ENCODE measurements around the gene KIRREL3.

KIRREL3 gene

GRCh38 chr11:126943316-126943715 lies 57.3 kb downstream of the KIRREL3 start:
- Histone ChIP-seq H3K4me3 (ENCODE audit: low read length) (no peak overlapping the region), H3K4me1 (ENCODE audit: control insufficient read depth, insufficient read depth, low read length) (no peaks in the 10 kb centered on the region), H3K9ac (ENCODE audit: low read length) (no peak overlapping the region), H3K27ac (ENCODE audit: low read depth, low read length) (no peak overlapping the region), H3K27me3 (ENCODE audit: control insufficient read depth, insufficient read depth, low read length) (no peaks in the 10 kb centered on the region), H3K36me3 (ENCODE audit: control insufficient read depth, insufficient read depth, low read length) (no peaks in the 10 kb centered on the region)

GRCh38 chr11:126942146-126942545 lies 58.4 kb downstream of the KIRREL3 start:
- H3K4me3 ChIP-seq (ENCODE audit: low read length) = no peak overlapping the region
- no peaks in the 10 kb centered on the region for H3K4me1 ChIP-seq (ENCODE audit: control insufficient read depth, insufficient read depth, low read length)
- no peak overlapping the region for H3K27ac ChIP-seq (ENCODE audit: low read depth, low read length)
- no peaks in the 10 kb centered on the region for H3K36me3 ChIP-seq (ENCODE audit: control insufficient read depth, insufficient read depth, low read length)
- no peaks in the 10 kb centered on the region for H3K27me3 ChIP-seq (ENCODE audit: control insufficient read depth, insufficient read depth, low read length)
- no peak overlapping the region for H3K9ac ChIP-seq (ENCODE audit: low read length)

GRCh38 chr11:126939552-126939951 lies 61.0 kb downstream of the KIRREL3 start:
- Histone ChIP-seq H3K4me3 (ENCODE audit: low read length) (no peak overlapping the region), H3K27me3 (ENCODE audit: control insufficient read depth, insufficient read depth, low read length) (no peaks in the 10 kb centered on the region), H3K27ac (ENCODE audit: low read depth, low read length) (no peak overlapping the region), H3K36me3 (ENCODE audit: control insufficient read depth, insufficient read depth, low read length) (no peaks in the 10 kb centered on the region), H3K9ac (ENCODE audit: low read length) (no peak overlapping the region), H3K4me1 (ENCODE audit: control insufficient read depth, insufficient read depth, low read length) (no peaks in the 10 kb centered on the region)

- H3K9ac ChIP-seq (ENCODE audit: low read length) = no peak overlapping the region
- H3K36me3 ChIP-seq (ENCODE audit: control insufficient read depth, insufficient read depth, low read length) = no peaks in the 10 kb centered on the region
- H3K4me1 ChIP-seq (ENCODE audit: control insufficient read depth, insufficient read depth, low read length) = no peaks in the 10 kb centered on the region
- no peaks in the 10 kb centered on the region for H3K27me3 ChIP-seq (ENCODE audit: control insufficient read depth, insufficient read depth, low read length)
- H3K4me3 ChIP-seq (ENCODE audit: low read length) = no peak overlapping the region
- no peak overlapping the region for H3K27ac ChIP-seq (ENCODE audit: low read depth, low read length)
These were observed 61.9 kb downstream of the KIRREL3 start for GRCh38 chr11:126938718-126939117.

- no peak overlapping the region for H3K4me3 ChIP-seq (ENCODE audit: low read length)
- H3K27ac ChIP-seq (ENCODE audit: low read depth, low read length) = no peak overlapping the region
- H3K4me1 ChIP-seq (ENCODE audit: control insufficient read depth, insufficient read depth, low read length) = peaks cover 2% of the 10 kb centered on the region
These were observed 70.3 kb downstream of the KIRREL3 start for GRCh38 chr11:126930091-126930841.

GRCh38 chr11:126929179-126930061 lies 71.2 kb downstream of the KIRREL3 start:
- peaks cover 2% of the 10 kb centered on the region for H3K4me1 ChIP-seq (ENCODE audit: control insufficient read depth, insufficient read depth, low read length)
- no peaks in the 10 kb centered on the region for H3K27me3 ChIP-seq (ENCODE audit: control insufficient read depth, insufficient read depth, low read length)
- no peak overlapping the region for H3K9ac ChIP-seq (ENCODE audit: low read length)
- H3K36me3 ChIP-seq (ENCODE audit: control insufficient read depth, insufficient read depth, low read length) = no peaks in the 10 kb centered on the region
- no peak overlapping the region for H3K4me3 ChIP-seq (ENCODE audit: low read length)
- peak overlapping the region; percentile 7 for H3K27ac ChIP-seq (ENCODE audit: low read depth, low read length)

More at GRCh38 chr11:126930091-126930841, 70.3 kb downstream of the KIRREL3 start:
- Histone ChIP-seq H3K36me3 (ENCODE audit: control insufficient read depth, insufficient read depth, low read length) (no peaks in the 10 kb centered on the region), H3K27me3 (ENCODE audit: control insufficient read depth, insufficient read depth, low read length) (no peaks in the 10 kb centered on the region), H3K9ac (ENCODE audit: low read length) (no peak overlapping the region)

GRCh38 chr11:126927623-126928022 lies 72.9 kb downstream of the KIRREL3 start:
- Histone ChIP-seq H3K4me1 (ENCODE audit: control insufficient read depth, insufficient read depth, low read length) (peaks cover 2% of the 10 kb centered on the region), H3K9ac (ENCODE audit: low read length) (no peak overlapping the region), H3K27ac (ENCODE audit: low read depth, low read length) (no peak overlapping the region), H3K36me3 (ENCODE audit: control insufficient read depth, insufficient read depth, low read length) (no peaks in the 10 kb centered on the region), H3K27me3 (ENCODE audit: control insufficient read depth, insufficient read depth, low read length) (no peaks in the 10 kb centered on the region), H3K4me3 (ENCODE audit: low read length) (no peak overlapping the region)

GRCh38 chr11:126926376-126926791 lies 74.2 kb downstream of the KIRREL3 start:
- Histone ChIP-seq H3K9ac (ENCODE audit: low read length) (no peak overlapping the region), H3K27ac (ENCODE audit: low read depth, low read length) (no peak overlapping the region), H3K4me1 (ENCODE audit: control insufficient read depth, insufficient read depth, low read length) (peaks cover 2% of the 10 kb centered on the region), H3K4me3 (ENCODE audit: low read length) (no peak overlapping the region), H3K27me3 (ENCODE audit: control insufficient read depth, insufficient read depth, low read length) (no peaks in the 10 kb centered on the region), H3K36me3 (ENCODE audit: control insufficient read depth, insufficient read depth, low read length) (no peaks in the 10 kb centered on the region)

- H3K27me3 ChIP-seq (ENCODE audit: control insufficient read depth, insufficient read depth, low read length) = no peaks in the 10 kb centered on the region
- no peaks in the 10 kb centered on the region for H3K4me1 ChIP-seq (ENCODE audit: control insufficient read depth, insufficient read depth, low read length)
- H3K27ac ChIP-seq (ENCODE audit: low read depth, low read length) = no peak overlapping the region
- H3K4me3 ChIP-seq (ENCODE audit: low read length) = no peak overlapping the region
- H3K36me3 ChIP-seq (ENCODE audit: control insufficient read depth, insufficient read depth, low read length) = no peaks in the 10 kb centered on the region
- H3K9ac ChIP-seq (ENCODE audit: low read length) = no peak overlapping the region
These were observed 75.1 kb downstream of the KIRREL3 start for GRCh38 chr11:126925321-126926093.

- Histone ChIP-seq H3K4me3 (ENCODE audit: low read length) (no peak overlapping the region), H3K36me3 (ENCODE audit: control insufficient read depth, insufficient read depth, low read length) (no peaks in the 10 kb centered on the region), H3K9ac (ENCODE audit: low read length) (no peak overlapping the region), H3K27me3 (ENCODE audit: control insufficient read depth, insufficient read depth, low read length) (no peaks in the 10 kb centered on the region), H3K27ac (ENCODE audit: low read depth, low read length) (no peak overlapping the region), H3K4me1 (ENCODE audit: control insufficient read depth, insufficient read depth, low read length) (no peaks in the 10 kb centered on the region)
These were observed 76.1 kb downstream of the KIRREL3 start for GRCh38 chr11:126924376-126925040.

GRCh38 chr11:126920833-126921232 lies 79.7 kb downstream of the KIRREL3 start:
- H3K9ac ChIP-seq (ENCODE audit: low read length) = no peak overlapping the region
- no peaks in the 10 kb centered on the region for H3K4me1 ChIP-seq (ENCODE audit: control insufficient read depth, insufficient read depth, low read length)
- H3K36me3 ChIP-seq (ENCODE audit: control insufficient read depth, insufficient read depth, low read length) = no peaks in the 10 kb centered on the region
- H3K27ac ChIP-seq (ENCODE audit: low read depth, low read length) = no peak overlapping the region
- H3K27me3 ChIP-seq (ENCODE audit: control insufficient read depth, insufficient read depth, low read length) = no peaks in the 10 kb centered on the region
- no peak overlapping the region for H3K4me3 ChIP-seq (ENCODE audit: low read length)

Measured in rectal smooth muscle tissue (tissue), 1 donor.